Measurements from ENCODE around the gene COG5. TPM values are rescaled to one million over a fixed set of nuclear protein-coding genes. Genes with fewer than 3 reads are reported as not detected.

COG5 gene
- total RNA-seq, 4 donors from 2014 or later = 39.7 to 143 (median 98.3) TPM

GRCh38 chr7:107505997-107506673, 57.6 kb downstream of the COG5 start:
- DNase-seq = no peak
- Histone ChIP-seq H3K4me1 (no peaks in the 10 kb centered on the region), H3K27ac (no peak overlapping the region), H3K36me3 (no peaks in the 10 kb centered on the region), H3K27me3 (no peaks in the 10 kb centered on the region), H3K9me3 (no peaks in the 10 kb centered on the region), H3K4me3 (no peak overlapping the region)
- no peak for TF ChIP-seq POLR2A (IDR thresholded peaks at IDR 0.05)
- TF ChIP-seq, protein P1, sequence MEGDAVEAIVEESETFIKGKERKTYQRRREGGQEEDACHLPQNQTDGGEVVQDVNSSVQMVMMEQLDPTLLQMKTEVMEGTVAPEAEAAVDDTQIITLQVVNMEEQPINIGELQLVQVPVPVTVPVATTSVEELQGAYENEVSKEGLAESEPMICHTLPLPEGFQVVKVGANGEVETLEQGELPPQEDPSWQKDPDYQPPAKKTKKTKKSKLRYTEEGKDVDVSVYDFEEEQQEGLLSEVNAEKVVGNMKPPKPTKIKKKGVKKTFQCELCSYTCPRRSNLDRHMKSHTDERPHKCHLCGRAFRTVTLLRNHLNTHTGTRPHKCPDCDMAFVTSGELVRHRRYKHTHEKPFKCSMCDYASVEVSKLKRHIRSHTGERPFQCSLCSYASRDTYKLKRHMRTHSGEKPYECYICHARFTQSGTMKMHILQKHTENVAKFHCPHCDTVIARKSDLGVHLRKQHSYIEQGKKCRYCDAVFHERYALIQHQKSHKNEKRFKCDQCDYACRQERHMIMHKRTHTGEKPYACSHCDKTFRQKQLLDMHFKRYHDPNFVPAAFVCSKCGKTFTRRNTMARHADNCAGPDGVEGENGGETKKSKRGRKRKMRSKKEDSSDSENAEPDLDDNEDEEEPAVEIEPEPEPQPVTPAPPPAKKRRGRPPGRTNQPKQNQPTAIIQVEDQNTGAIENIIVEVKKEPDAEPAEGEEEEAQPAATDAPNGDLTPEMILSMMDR (IDR thresholded peaks at IDR 0.05) = no peak
- intact Hi-C loops (cut with DNase I; ENCODE audit: low total_unique reads) = no loop called here

DNA sequence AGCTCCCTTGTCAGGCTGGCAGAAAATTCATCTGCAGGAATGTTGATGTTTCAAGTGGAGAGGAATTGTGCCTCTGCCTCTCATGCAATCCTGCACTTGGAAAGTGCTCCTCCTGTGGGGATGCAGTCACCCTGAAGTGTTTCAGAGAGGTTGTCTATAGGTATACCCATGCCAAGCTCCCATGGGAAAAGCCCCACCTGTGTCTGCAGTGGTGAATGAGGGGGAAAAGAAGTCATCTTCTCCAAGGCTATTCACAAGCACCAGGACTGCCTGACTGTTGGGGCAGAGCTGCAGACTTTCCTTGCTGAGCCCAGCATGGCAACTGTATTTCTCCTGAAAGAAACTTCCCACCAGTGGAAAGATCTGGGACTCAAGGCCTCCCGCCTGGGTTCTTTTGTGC, 58.4 kb downstream of the COG5 start:
- Histone ChIP-seq H3K27ac (no peak overlapping the region), H3K4me3 (no peak overlapping the region), H3K4me1 (no peaks in the 10 kb centered on the region), H3K27me3 (no peaks in the 10 kb centered on the region), H3K36me3 (no peaks in the 10 kb centered on the region), H3K9me3 (no peaks in the 10 kb centered on the region)
- DNase-seq = no peak
- intact Hi-C loops (cut with DNase I; ENCODE audit: low total_unique reads) = no loop called here
- TF ChIP-seq, protein P1 (IDR thresholded peaks at IDR 0.05) = no peak
- TF ChIP-seq POLR2A (IDR thresholded peaks at IDR 0.05) = no peak

- Histone ChIP-seq H3K4me3 (no peak overlapping the region), H3K27me3 (no peaks in the 10 kb centered on the region), H3K4me1 (no peaks in the 10 kb centered on the region), H3K36me3 (no peaks in the 10 kb centered on the region), H3K27ac (no peak overlapping the region), H3K9me3 (no peaks in the 10 kb centered on the region)
- no peak for DNase-seq
- TF ChIP-seq, protein P1 (IDR thresholded peaks at IDR 0.05) = no peak
- no peak for TF ChIP-seq POLR2A (IDR thresholded peaks at IDR 0.05)
- intact Hi-C loops (cut with DNase I; ENCODE audit: low total_unique reads) = no loop called here
These were observed 60.0 kb downstream of the COG5 start for GRCh38 chr7:107503687-107504086.

GRCh38 chr7:107502797-107503196, 60.9 kb downstream of the COG5 start:
- intact Hi-C loops (cut with DNase I; ENCODE audit: low total_unique reads) = no loop called here
- no peak for DNase-seq

GRCh38 chr7:107502154-107502553, 61.6 kb downstream of the COG5 start:
- no peaks in the 10 kb centered on the region for H3K4me1 ChIP-seq
- no peak overlapping the region for H3K4me3 ChIP-seq
- no peaks in the 10 kb centered on the region for H3K27me3 ChIP-seq
- H3K27ac ChIP-seq = no peak overlapping the region
- TF ChIP-seq, protein P1 (IDR thresholded peaks at IDR 0.05) = no peak
- DNase-seq = no peak
- intact Hi-C loops (cut with DNase I; ENCODE audit: low total_unique reads) = no loop called here
- no peaks in the 10 kb centered on the region for H3K36me3 ChIP-seq
- no peaks in the 10 kb centered on the region for H3K9me3 ChIP-seq

More at GRCh38 chr7:107502797-107503196, 60.9 kb downstream of the COG5 start:
- no peaks in the 10 kb centered on the region for H3K27me3 ChIP-seq
- no peaks in the 10 kb centered on the region for H3K4me1 ChIP-seq
- H3K4me3 ChIP-seq = no peak overlapping the region
- no peak overlapping the region for H3K27ac ChIP-seq
- no peaks in the 10 kb centered on the region for H3K36me3 ChIP-seq
- no peaks in the 10 kb centered on the region for H3K9me3 ChIP-seq
- TF ChIP-seq POLR2A (IDR thresholded peaks at IDR 0.05) = no peak
- TF ChIP-seq, protein P1 (IDR thresholded peaks at IDR 0.05) = no peak
